ENCODE data around the gene MARCHF11. TPM values are rescaled to one million over a fixed set of nuclear protein-coding genes. Genes with fewer than 3 reads are reported as not detected.

MARCHF11 gene
- total and polyA plus RNA-seq, 2 donors (not counting 1 experiment from before 2014, with no cell fraction given): not detected

GRCh38 chr5:16104961-16105360, 74.6 kb downstream of the MARCHF11 start:
- ChIA-PET CTCF (no interaction called here), POLR2A (no interaction called here)
- H3K4me1 Mint-ChIP-seq: no peaks in the 10 kb centered on the region
- Histone ChIP-seq H3K4me2 (replicated peaks; ENCODE audit: low read depth, low read length, poor library complexity, severe bottlenecking) (no peak overlapping the region), H3K27me3 (replicated peaks in 1 of 4; ENCODE audit: control extremely low read depth in 1 of 4, control insufficient read depth in 3 of 4, insufficient read depth in 4 of 4, low read length in 3 of 4) (no peaks in the 10 kb centered on the region), H4K20me1 (ENCODE audit: control insufficient read depth, insufficient read depth, low read length, poor library complexity, severe bottlenecking) (no peaks in the 10 kb centered on the region), H3K9me3 (ENCODE audit: control extremely low read depth in 1 of 3, control insufficient read depth in 2 of 3, insufficient read depth in 1 of 3, low read length in 2 of 3) (peaks cover 0 to 22% (median 0%) of the 10 kb centered on the region in 3 donors), H3K4me3 (ENCODE audit: control extremely low read depth in 1 of 5, extremely low read depth in 1 of 5, insufficient read depth in 1 of 5, low read depth in 2 of 5, low read length in 4 of 5) (no peak overlapping the region), H3K9ac (ENCODE audit: low read length) (no peak overlapping the region), H3K36me3 (replicated peaks in 1 of 2; ENCODE audit: control extremely low read depth in 1 of 2, control insufficient read depth in 1 of 2, extremely low read depth in 1 of 2, insufficient read depth in 2 of 2, low read length in 1 of 2) (no peaks in the 10 kb centered on the region), H3K4me1 (ENCODE audit: control insufficient read depth in 2 of 2, insufficient read depth in 2 of 2, low read length in 2 of 2) (no peaks in the 10 kb centered on the region), H2AFZ (ENCODE audit: insufficient read depth, low read depth, low read length, poor library complexity, severe bottlenecking) (no peak overlapping the region), H3K27ac (ENCODE audit: low read length in 2 of 2) (no peak overlapping the region), H3K79me2 (ENCODE audit: control insufficient read depth, insufficient read depth, low read length) (no peaks in the 10 kb centered on the region)
- H3K27ac Mint-ChIP-seq: no peak overlapping the region
- 100% methylated on average over 1 of the region's 2 CpGs for WGBS (ENCODE audit: insufficient coverage)
- H3K9me3 Mint-ChIP-seq (ENCODE audit: insufficient read depth): no peaks in the 10 kb centered on the region
- TF ChIP-seq CTCF (IDR thresholded peaks at IDR 0.05) (no peak), EZH2 (IDR thresholded peaks at IDR 0.05; ENCODE audit: borderline replicate concordance, insufficient read depth, low read depth, low read length, poor library complexity, severe bottlenecking) (no peak)
- no peak overlapping the region for H3K4me3 Mint-ChIP-seq
- intact Hi-C loops (cut with micrococcal nuclease): no loop called here
- DNase-seq (no peak), ATAC-seq (ENCODE audit: low read depth) (no peak)
- no peaks in the 10 kb centered on the region for H3K27me3 Mint-ChIP-seq

GRCh38 chr5:16095612-16096011, 84.0 kb downstream of the MARCHF11 start:
- no peak overlapping the region for H3K27ac ChIP-seq (ENCODE audit: low read length in 2 of 2)
- intact Hi-C loops (cut with micrococcal nuclease): no loop called here
- no peak overlapping the region for H3K4me3 ChIP-seq (ENCODE audit: control extremely low read depth in 1 of 5, extremely low read depth in 1 of 5, insufficient read depth in 1 of 5, low read depth in 2 of 5, low read length in 4 of 5)
- H4K20me1 ChIP-seq (ENCODE audit: control insufficient read depth, insufficient read depth, low read length, poor library complexity, severe bottlenecking): no peaks in the 10 kb centered on the region
- TF ChIP-seq CTCF (IDR thresholded peaks at IDR 0.05) (no peak), EZH2 (IDR thresholded peaks at IDR 0.05; ENCODE audit: borderline replicate concordance, insufficient read depth, low read depth, low read length, poor library complexity, severe bottlenecking) (no peak)
- no peaks in the 10 kb centered on the region for H3K27me3 ChIP-seq (replicated peaks in 1 of 4; ENCODE audit: control extremely low read depth in 1 of 4, control insufficient read depth in 3 of 4, insufficient read depth in 4 of 4, low read length in 3 of 4)
- H3K9me3 ChIP-seq (ENCODE audit: control extremely low read depth in 1 of 3, control insufficient read depth in 2 of 3, insufficient read depth in 1 of 3, low read length in 2 of 3): no peaks in the 10 kb centered on the region
- H3K27me3 Mint-ChIP-seq: no peaks in the 10 kb centered on the region
- H3K9ac ChIP-seq (ENCODE audit: low read length): no peak overlapping the region
- H3K4me3 Mint-ChIP-seq: no peak overlapping the region
- 18% methylated on average over 5 of the region's 5 CpGs for WGBS (ENCODE audit: insufficient coverage)
- no peaks in the 10 kb centered on the region for H3K36me3 ChIP-seq (replicated peaks in 1 of 2; ENCODE audit: control extremely low read depth in 1 of 2, control insufficient read depth in 1 of 2, extremely low read depth in 1 of 2, insufficient read depth in 2 of 2, low read length in 1 of 2)
- H2AFZ ChIP-seq (ENCODE audit: insufficient read depth, low read depth, low read length, poor library complexity, severe bottlenecking): no peak overlapping the region
- H3K4me2 ChIP-seq (replicated peaks; ENCODE audit: low read depth, low read length, poor library complexity, severe bottlenecking): no peak overlapping the region
- H3K79me2 ChIP-seq (ENCODE audit: control insufficient read depth, insufficient read depth, low read length): no peaks in the 10 kb centered on the region
- ATAC-seq (ENCODE audit: low read depth): no peak
- H3K4me1 Mint-ChIP-seq: no peaks in the 10 kb centered on the region
- no peak for DNase-seq
- H3K4me1 ChIP-seq (ENCODE audit: control insufficient read depth in 2 of 2, insufficient read depth in 2 of 2, low read length in 2 of 2): no peaks in the 10 kb centered on the region
- POLR2A ChIA-PET: no interaction called here
- CTCF ChIA-PET: no interaction called here
- H3K9me3 Mint-ChIP-seq (ENCODE audit: insufficient read depth): no peaks in the 10 kb centered on the region
- no peak overlapping the region for H3K27ac Mint-ChIP-seq
